Right lung (tissue), 5 donors: ENCODE data around the gene TSPAN18. TPM values are rescaled to one million over a fixed set of nuclear protein-coding genes. Genes with fewer than 3 reads are reported as not detected.

Experiments
- DNase-seq, 2 donors: peaks; one replicate each; pipeline ENCODE4 v3.0.0-alpha.2; 2013
- polyA plus RNA-seq, 5 donors: library from polyadenylated mRNA; unstranded; fragments of 120-200 nt; gene quantifications; one replicate each; pipeline versions ENCODE4 v1.2.1 to v1.2.3, GENCODE V29; 2013; ENCODE audit warnings: inconsistent platforms in 1 of 5, low replicate concordance in 1 of 5; ENCODE audit not compliant: insufficient read length in 5 of 5, insufficient read depth in 1 of 5

TSPAN18 gene
- polyA plus RNA-seq, 5 donors = 48.9 to 74.5 (median 64.7) TPM

GRCh38 chr11:44755556-44756523, 29.1 kb downstream of the TSPAN18 start:
- no peak for DNase-seq

- DNase-seq = no peak
Observed at GRCh38 chr11:44758983-44759382, 32.2 kb downstream of the TSPAN18 start.

- DNase-seq = no peak
Observed at GRCh38 chr11:44759743-44760476, 33.1 kb downstream of the TSPAN18 start.

GRCh38 chr11:44760477-44760872, 33.7 kb downstream of the TSPAN18 start:
- DNase-seq = no peak

- peak; percentile 61 to 62 for DNase-seq
Observed at GRCh38 chr11:44760917-44761550, 34.3 kb downstream of the TSPAN18 start.

GRCh38 chr11:44761551-44761961, 34.8 kb downstream of the TSPAN18 start:
- no peak for DNase-seq

- no peak for DNase-seq
Observed at GRCh38 chr11:44763121-44763820, 36.5 kb downstream of the TSPAN18 start.

GRCh38 chr11:44764583-44764982, 37.8 kb downstream of the TSPAN18 start:
- DNase-seq = no peak

GRCh38 chr11:44765026-44765595, 38.3 kb downstream of the TSPAN18 start:
- DNase-seq = no peak

- DNase-seq = no peak
Observed at GRCh38 chr11:44765676-44766075, 38.9 kb downstream of the TSPAN18 start.

GRCh38 chr11:44766112-44766971, 39.6 kb downstream of the TSPAN18 start:
- peak in 1 of 2 donors; percentile 51 for DNase-seq

- DNase-seq = no peak
Observed at GRCh38 chr11:44766972-44767278, 40.2 kb downstream of the TSPAN18 start.

- no peak for DNase-seq
Observed at GRCh38 chr11:44767421-44767820, 40.7 kb downstream of the TSPAN18 start.

GRCh38 chr11:44770401-44770800, 43.6 kb downstream of the TSPAN18 start:
- DNase-seq = no peak

- no peak for DNase-seq
Observed at GRCh38 chr11:44771252-44771734, 44.5 kb downstream of the TSPAN18 start.

GRCh38 chr11:44771841-44772240, 45.1 kb downstream of the TSPAN18 start:
- no peak for DNase-seq

- DNase-seq = no peak
Observed at GRCh38 chr11:44773351-44773965, 46.7 kb downstream of the TSPAN18 start.

- no peak for DNase-seq
Observed at GRCh38 chr11:44774108-44774507, 47.3 kb downstream of the TSPAN18 start.

GRCh38 chr11:44774731-44775130, 48.0 kb downstream of the TSPAN18 start:
- DNase-seq = no peak
